Memory B cell (primary cell): ENCODE measurements around the gene KIAA0232.
A peak's percentile ranks its signal among the peaks of the same experiment; 100 is the strongest.
"Not testable (repeated sequence)": the region's sequence is repeated elsewhere in the genome, so short reads cannot be mapped to it uniquely, and the experiment has no call there.

Experiments used
- ATAC-seq: fragments of 150-1000 bp; cut with Tn5 transposase; 2 replicates; pipeline ENCODE4 v1.10.0; 2021; ENCODE audit warnings: low read depth, mild to moderate bottlenecking, moderate library complexity
- DNase-seq, 2 donors: peaks; one replicate each; pipeline ENCODE4 v3.0.0; 2022; ENCODE audit warnings: low spot score in 2 of 2
- H3K27ac Mint-ChIP-seq: one replicate; pipeline ENCODE4 v1.8.0; 2022; ENCODE audit warnings: mild to moderate bottlenecking, moderate library complexity, mixed read lengths
- H3K27me3 Mint-ChIP-seq: one replicate; pipeline ENCODE4 v1.8.0; 2022; ENCODE audit warnings: mixed read lengths
- H3K36me3 Mint-ChIP-seq: one replicate; pipeline ENCODE4 v1.8.0; 2022; ENCODE audit warnings: mild to moderate bottlenecking, mixed read lengths
- H3K4me1 Mint-ChIP-seq: one replicate; pipeline ENCODE4 v1.8.0; 2022; ENCODE audit warnings: mixed read lengths
- H3K4me3 Mint-ChIP-seq: one replicate; pipeline ENCODE4 v1.8.0; 2022; ENCODE audit warnings: mild to moderate bottlenecking, moderate library complexity, mixed read lengths
- H3K9me3 Mint-ChIP-seq: one replicate; pipeline ENCODE4 v1.8.0; 2022; ENCODE audit warnings: mixed read lengths

KIAA0232 gene

DNA sequence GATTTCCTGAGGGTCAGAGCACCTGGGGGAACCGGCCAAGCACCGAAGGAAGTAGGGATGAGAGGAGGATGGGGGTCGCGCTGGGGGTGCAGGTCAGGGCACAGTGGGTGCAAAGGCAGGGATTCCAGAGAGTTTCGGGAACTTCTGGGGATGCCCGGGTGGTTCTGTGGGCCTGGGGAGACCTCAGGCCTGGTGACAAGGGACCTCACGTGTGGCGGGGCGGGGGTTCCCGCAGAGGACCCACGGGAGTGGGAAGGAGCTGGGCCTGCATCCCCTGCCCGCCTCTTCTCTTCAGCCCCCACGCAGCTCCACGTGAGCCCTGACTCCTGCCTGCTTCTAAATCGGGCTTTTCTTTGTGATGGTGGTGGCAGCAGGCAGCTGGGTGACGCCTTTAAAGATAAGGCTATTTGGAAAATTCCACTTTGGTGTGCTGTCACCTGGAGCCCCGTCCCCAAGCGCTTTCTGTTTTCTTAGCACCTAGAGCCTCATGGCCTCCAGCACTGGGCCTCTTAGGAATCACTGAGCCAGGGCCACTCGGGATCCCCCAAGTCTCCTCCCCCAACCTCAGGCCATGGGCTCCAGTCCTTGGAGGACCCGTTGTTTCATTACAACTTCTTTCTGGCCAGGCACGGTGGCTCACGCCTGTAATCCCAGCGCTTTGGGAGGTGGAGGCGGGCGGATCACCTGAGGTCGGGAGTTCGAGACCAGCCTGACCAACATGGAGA, 120.0 kb downstream of the KIAA0232 start:
- DNase-seq (no peak), ATAC-seq (no peak)
- Mint-ChIP-seq H3K4me1 (peaks cover 4% of the 10 kb centered on the region), H3K27ac (no peak overlapping the region), H3K4me3 (no peak overlapping the region), H3K36me3 (no peaks in the 10 kb centered on the region), H3K27me3 (peaks cover 7% of the 10 kb centered on the region), H3K9me3 (no peaks in the 10 kb centered on the region)

DNA sequence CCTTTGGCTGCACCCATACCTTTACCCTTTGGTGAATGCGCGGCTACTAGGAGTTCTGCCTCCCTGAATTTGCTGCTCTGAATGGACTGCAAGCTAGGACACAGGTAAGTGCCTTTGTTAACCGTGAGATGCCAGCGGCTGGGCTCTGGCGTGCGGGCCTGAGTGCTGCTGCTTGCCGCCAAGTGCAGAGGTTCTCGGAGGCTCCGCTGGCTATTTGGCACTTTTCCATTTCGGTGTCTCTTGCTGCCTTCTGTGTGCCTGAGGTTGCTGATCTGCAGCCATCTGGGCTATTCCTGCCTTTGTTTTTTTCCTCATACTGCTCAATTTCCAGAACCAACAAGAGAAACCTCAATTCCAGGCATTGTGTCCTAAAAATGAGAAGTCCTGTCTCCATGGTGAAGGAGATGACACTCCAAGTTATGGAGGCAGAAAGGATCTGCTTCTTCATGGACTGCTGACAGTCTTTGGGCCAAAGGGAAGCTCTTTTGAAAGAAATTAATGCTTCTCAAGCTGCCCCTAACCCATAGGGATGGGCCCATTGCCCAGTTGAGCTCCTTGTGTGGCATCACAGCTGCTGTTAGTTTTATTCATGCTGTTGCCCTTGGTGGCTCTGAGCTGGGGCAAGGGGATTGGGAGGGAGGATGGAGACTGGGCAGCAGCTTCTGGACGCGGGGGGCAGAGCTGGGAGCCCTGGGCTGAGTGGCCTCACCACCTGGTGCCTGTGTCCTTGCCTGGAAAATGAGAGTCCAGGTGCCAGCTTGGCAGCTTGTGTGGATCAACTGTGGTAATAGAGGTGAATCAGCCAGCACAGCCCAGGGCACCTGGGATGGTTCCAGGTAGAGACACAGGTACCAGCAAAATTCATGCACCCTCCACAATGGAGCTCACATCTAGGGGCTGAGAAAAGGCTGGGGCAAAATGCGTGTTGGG, 123.3 kb downstream of the KIAA0232 start:
- H3K4me1 Mint-ChIP-seq: peaks cover 17% of the 10 kb centered on the region
- DNase-seq (no peak), ATAC-seq (no peak)
- H3K4me3 Mint-ChIP-seq: no peak overlapping the region
- H3K36me3 Mint-ChIP-seq: no peaks in the 10 kb centered on the region
- peaks cover 2% of the 10 kb centered on the region for H3K27me3 Mint-ChIP-seq
- no peaks in the 10 kb centered on the region for H3K9me3 Mint-ChIP-seq
- no peak overlapping the region for H3K27ac Mint-ChIP-seq

DNA sequence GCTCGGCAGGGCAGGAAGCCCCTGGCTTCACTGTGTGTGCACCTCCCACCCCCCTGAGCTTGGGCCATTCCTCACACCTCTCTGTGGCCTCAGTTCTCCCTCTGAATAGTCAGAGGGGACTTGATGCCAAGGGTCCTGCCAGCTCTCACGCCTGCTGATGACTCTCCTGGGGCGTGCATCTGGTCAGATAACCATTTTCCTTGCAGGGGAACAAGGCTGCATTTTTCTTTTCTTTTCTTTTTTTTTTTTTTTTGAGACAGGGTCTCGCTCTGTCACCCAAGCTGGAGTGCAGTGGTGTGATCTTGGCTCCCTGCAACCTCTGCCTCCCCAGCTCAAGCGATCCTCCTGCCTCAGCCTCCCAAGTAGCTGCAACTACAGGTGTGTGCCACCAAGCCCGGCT, 124.0 kb downstream of the KIAA0232 start:
- ATAC-seq, DNase-seq, H3K27me3 Mint-ChIP-seq, H3K9me3 Mint-ChIP-seq, H3K4me3 Mint-ChIP-seq, H3K27ac Mint-ChIP-seq, H3K36me3 Mint-ChIP-seq: not testable (repeated sequence)
- H3K4me1 Mint-ChIP-seq: peaks cover 23% of the 10 kb centered on the region

DNA sequence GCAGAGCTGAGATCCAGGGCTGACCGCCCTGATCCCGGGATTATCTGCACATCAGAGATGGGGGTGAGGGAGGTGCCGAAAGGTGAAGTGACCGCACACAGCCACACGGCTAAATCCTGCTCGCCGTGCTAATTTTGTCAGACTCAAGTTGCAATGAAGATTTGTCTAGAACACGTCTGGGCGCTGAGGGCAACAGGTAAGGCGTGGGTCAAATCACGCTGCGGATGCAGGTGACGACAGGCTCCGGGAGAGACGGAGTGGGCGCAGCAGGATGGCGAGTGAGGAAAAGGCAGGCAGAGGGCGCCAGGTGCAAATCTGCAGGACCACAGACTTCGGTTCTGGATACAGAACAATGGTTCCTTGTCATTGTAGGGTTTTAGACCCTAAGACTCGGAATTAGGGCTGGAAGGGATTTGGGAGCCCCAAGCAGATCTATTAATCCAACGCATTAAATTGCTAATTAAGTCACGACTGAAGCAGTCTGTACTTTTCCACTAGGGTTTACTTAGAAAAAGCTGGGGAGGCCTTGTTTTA, 125.2 kb downstream of the KIAA0232 start:
- H3K9me3 Mint-ChIP-seq: no peaks in the 10 kb centered on the region
- ATAC-seq (no peak), DNase-seq (no peak)
- H3K27ac Mint-ChIP-seq: no peak overlapping the region
- no peaks in the 10 kb centered on the region for H3K36me3 Mint-ChIP-seq
- peaks cover 28% of the 10 kb centered on the region for H3K4me1 Mint-ChIP-seq
- H3K4me3 Mint-ChIP-seq: peak overlapping the region; percentile 50
- no peaks in the 10 kb centered on the region for H3K27me3 Mint-ChIP-seq

DNA sequence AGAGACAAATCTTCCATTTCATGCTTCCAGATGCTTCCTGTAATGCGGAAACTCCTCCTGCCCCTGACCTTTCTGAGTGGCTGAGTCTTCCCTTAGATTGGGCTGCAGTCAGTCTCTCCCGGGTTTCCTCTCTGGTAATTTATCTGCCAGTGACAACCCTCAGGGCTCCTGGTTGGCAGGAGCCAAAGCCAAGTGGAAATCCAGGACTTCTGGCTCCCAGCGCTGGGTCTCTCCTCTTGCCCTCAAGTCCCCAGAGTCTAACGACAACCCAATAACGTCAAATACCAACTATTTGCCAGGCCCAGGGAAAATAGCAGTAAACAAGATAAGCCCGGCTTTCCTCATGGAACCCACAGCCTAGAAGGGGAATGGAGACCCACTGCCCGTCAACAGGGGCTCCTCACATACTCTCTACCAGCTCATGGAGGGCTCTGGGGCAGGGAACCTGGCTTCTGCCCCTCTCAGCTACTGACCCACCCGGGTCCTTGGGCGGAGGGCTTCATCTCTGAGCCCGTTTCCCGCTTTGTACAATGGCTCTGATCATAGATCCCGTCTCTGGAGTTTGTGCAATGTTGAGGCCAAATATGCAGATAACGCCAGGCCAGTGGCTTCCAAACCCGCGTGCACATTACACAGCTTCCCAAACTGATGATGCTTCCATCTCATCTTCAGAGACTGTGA, 126.0 kb downstream of the KIAA0232 start:
- H3K27me3 Mint-ChIP-seq: no peaks in the 10 kb centered on the region
- H3K9me3 Mint-ChIP-seq: no peaks in the 10 kb centered on the region
- ATAC-seq (no peak), DNase-seq (no peak)
- H3K27ac Mint-ChIP-seq: peak overlapping the region; percentile 83
- peaks cover 28% of the 10 kb centered on the region for H3K4me1 Mint-ChIP-seq
- H3K4me3 Mint-ChIP-seq: peak overlapping the region; percentile 88
- no peaks in the 10 kb centered on the region for H3K36me3 Mint-ChIP-seq

DNA sequence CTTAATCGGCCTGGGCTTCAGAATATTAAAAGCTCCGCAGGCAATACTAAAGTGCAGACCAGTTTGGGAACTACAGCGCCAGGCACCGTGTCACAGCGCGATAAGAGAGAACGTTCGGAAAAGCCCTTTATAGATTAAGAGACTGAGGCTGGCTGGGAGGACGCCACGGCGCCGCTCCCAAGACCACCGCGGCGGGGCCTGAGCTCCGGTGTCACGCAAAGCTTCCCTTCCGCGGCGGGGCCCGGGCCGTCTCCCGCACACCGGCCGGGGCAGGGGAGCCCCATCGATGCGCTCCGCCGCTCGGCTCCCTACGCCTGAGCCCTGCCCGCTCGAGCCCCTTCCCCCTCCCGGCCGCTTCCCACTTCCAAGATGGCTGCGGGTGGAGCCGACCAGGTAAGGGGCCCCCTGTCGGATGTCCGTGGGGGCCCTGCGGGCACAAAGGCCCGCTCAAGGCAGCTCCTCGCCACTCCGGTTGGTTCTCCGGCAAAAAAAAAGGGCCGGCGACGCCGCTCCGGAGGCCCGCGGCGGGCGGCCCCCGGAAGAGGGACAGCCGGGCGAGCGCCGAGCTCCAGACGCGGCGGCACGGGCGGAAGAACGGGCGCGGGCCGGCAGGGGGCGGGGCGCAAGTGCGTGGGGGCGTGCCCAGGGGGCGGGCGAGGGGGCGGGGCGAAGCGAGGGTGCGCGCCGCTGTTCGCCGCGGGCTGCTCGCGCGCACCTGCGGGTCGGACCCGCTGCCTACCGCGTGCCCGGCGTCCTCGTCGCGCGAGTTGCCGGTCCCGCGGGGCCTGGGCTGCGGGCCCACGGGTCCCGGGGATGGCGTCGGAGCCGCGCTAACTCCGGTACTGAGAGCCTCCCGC, 126.8 kb downstream of the KIAA0232 start, which contains the start of gene TBC1D14:
TBC1D14 (plus strand) TSS at position 714 of the 857 bp plus-strand sequence. CDS start 13,564 bp downstream, outside the sequence.
- Mint-ChIP-seq H3K27me3 (no peaks in the 10 kb centered on the region), H3K4me3 (peak within 1 kb of the TSS; percentile 90), H3K36me3 (no peaks in the 10 kb centered on the region), H3K4me1 (peaks cover 28% of the 10 kb centered on the region), H3K9me3 (no peaks in the 10 kb centered on the region), H3K27ac (peak within 1 kb of the TSS; percentile 83)
- peak; percentile 81 for ATAC-seq
- peak; percentile 86 to 92 for DNase-seq

DNA sequence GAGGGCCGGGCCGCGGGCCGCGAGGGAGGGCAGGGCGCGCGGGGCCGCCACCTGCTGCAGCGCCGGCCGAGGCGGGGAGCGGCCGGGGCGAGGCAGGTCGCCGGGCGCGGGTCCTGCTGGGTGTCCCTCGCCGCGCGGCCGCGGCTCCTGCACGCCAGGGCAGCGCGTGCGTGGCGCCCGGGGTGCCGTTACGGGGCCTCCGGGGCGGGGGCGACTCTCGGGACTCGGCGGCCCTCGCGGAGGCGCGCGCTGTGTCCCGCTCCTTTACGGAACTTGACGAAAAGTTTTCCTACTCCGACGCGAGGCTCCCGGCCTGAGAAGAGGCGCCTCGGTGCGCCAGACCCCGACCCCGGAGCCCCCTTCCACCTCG, 127.4 kb downstream of the KIAA0232 start:
- Mint-ChIP-seq H3K27me3 (no peaks in the 10 kb centered on the region), H3K27ac (peak overlapping the region; percentile 70), H3K36me3 (no peaks in the 10 kb centered on the region), H3K4me1 (peaks cover 28% of the 10 kb centered on the region), H3K9me3 (no peaks in the 10 kb centered on the region), H3K4me3 (peak overlapping the region; percentile 90)
- DNase-seq (no peak), ATAC-seq (peak; percentile 32)

DNA sequence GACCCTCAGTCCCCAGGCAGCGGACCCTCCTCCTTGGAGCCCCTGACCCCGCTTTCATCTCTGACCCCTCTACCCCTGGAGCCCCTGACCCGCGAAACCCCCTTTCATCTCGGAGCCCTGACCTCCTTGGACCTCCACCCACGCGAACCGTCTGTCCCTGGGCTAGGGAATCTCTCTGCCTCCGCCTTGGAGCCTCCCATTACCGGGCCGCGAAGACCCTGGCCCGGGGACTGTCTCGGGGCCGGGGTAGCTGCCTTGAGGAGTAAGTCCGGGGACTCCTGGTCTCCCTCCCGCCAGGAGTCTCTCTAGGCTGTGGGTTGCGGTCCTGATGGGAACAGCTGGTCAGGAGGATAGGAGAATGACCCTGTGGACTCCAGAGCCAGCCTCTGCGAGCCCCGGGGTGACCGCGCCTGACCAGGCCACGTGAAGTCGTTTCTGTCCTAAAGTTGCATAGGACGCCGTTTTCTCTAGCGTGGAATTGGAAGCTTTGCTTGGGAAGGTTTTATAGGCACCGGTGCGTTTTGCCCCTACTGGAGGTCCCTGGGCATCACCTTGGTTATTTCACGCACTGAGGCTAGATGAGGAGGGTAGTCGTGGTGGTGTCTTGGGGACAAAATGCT, 127.9 kb downstream of the KIAA0232 start:
- H3K4me3 Mint-ChIP-seq: peak overlapping the region; percentile 90
- ATAC-seq: no peak
- no peaks in the 10 kb centered on the region for H3K27me3 Mint-ChIP-seq
- no peak for DNase-seq
- peak overlapping the region; percentile 70 for H3K27ac Mint-ChIP-seq
- peaks cover 29% of the 10 kb centered on the region for H3K4me1 Mint-ChIP-seq
- no peaks in the 10 kb centered on the region for H3K9me3 Mint-ChIP-seq
- H3K36me3 Mint-ChIP-seq: no peaks in the 10 kb centered on the region

DNA sequence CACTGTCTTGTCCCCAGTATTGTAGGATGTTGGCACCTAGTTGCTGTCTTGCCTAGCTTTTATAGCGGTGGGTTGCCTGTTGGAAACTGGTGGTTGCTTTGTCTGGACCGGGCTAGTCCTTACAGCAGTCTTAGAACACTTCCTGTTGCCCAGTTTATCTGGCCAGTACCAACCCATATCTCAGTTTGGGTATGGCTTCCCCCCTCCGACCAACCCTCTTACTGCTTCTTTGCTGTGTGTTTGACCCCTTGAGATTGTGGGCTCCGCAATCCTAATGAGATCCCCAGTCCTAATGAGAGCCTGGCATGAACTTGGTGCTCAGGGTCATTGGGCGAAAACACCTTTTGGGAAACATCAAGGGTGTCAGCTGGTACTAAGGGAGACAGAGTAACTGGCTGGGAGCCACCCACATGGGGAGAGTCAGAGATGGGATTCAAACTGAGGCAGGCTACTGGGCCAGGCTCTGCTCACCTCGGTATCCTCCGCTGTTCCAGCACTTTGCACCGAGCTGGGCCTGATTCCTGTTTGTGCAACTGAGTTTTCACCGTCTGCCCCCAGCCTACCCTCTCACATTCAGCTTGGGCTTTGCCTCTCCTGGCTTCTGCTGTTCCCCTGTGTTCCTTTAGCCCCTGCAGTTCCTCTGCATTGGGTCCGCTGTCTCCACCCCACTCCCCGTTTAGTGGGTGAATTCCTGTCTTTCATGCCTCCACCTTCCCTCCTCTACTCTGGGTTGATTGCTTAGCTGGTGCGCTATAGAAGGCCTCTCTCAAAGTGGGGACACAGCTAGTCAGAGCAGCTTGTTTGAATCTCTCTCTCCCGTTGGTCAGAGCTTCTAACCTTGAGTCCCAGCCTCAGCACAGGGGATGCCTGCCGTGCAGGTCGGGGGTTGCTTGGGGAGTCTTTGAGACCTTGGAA, 128.7 kb downstream of the KIAA0232 start:
- Mint-ChIP-seq H3K27ac (no peak overlapping the region), H3K4me3 (peak overlapping the region; percentile 90), H3K9me3 (no peaks in the 10 kb centered on the region), H3K4me1 (peaks cover 31% of the 10 kb centered on the region), H3K36me3 (no peaks in the 10 kb centered on the region), H3K27me3 (no peaks in the 10 kb centered on the region)
- DNase-seq (no peak), ATAC-seq (no peak)

DNA sequence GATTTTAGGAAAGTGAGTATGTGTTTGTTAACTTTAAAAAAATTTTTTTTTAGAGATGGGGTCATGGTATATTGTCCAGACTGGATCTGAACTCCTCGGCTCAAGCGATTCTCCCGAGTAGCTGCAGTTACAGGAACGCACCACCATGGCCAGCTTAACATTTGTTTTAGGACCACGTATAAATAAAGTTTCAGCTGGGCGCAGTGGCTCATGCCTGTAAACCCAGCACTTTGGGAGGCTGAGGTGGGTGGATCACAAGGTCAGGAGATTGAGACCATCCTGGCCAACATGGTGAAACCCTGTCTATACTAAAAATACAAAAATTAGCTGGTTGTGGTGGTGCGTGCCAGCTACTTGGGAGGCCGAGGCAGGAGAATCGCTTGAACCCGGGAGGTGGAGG, 129.4 kb downstream of the KIAA0232 start:
- not testable (repeated sequence) for DNase-seq, ATAC-seq, H3K27me3 Mint-ChIP-seq, H3K36me3 Mint-ChIP-seq, H3K9me3 Mint-ChIP-seq, H3K4me3 Mint-ChIP-seq, H3K27ac Mint-ChIP-seq
- peaks cover 38% of the 10 kb centered on the region for H3K4me1 Mint-ChIP-seq

DNA sequence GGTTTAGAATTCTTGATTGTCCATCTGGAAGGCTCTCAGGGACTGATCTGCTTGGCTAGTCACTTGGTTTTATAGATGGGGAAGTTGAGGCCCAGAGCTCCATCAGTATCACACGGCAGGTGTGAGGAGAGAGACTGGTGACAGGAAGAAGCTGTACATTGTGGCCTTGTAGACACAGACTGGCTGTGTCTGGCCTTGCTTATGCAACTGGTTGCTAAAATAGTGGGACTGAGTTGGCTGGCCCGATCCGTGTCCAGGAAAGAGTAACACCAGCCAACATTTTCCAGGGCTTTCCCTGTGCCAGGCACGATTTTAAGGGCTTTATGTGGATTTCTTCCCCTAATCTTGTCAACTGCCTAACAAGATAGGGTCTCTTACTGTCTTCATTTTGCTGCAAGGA, 129.9 kb downstream of the KIAA0232 start:
- peak overlapping the region; percentile 32 for H3K4me3 Mint-ChIP-seq
- no peaks in the 10 kb centered on the region for H3K27me3 Mint-ChIP-seq
- no peak overlapping the region for H3K27ac Mint-ChIP-seq
- no peaks in the 10 kb centered on the region for H3K36me3 Mint-ChIP-seq
- ATAC-seq (no peak), DNase-seq (no peak)
- no peaks in the 10 kb centered on the region for H3K9me3 Mint-ChIP-seq
- peaks cover 43% of the 10 kb centered on the region for H3K4me1 Mint-ChIP-seq

DNA sequence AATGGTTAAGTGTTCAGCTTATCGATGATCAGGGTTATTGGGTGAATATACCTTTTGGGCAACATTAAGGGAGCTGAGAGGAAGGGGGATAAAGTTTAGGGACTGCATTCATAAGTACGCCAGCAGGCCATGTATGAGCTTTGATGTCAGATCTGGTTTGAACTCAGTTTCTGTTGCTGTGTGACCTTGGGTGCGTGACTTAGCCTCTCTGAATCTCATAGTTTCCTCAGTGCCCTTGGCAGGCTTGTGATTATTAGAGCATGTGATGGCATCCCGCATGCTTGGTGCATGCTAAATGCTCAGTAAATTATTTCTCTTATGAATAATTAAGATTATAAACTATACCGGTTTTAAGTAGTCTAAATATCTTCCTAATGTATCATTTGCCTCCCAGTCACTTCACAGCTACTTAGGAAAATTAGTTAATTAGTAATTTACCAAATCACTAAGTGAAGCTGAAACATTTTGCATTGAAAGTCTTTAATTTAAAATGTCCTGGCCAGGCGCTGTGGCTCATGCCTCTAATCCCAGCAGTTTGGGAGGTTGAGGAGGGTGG, 130.9 kb downstream of the KIAA0232 start:
- Mint-ChIP-seq H3K27me3 (no peaks in the 10 kb centered on the region), H3K27ac (no peak overlapping the region), H3K36me3 (no peaks in the 10 kb centered on the region), H3K9me3 (no peaks in the 10 kb centered on the region), H3K4me3 (no peak overlapping the region), H3K4me1 (peaks cover 48% of the 10 kb centered on the region)
- DNase-seq (no peak), ATAC-seq (no peak)
